Endothelial cell of umbilical vein (primary cell): Measurements from ENCODE around the gene FRS2. TPM values are rescaled to one million over a fixed set of nuclear protein-coding genes. Genes with fewer than 3 reads are reported as not detected.

Source experiments
- BruUV-seq: library from RNA; stranded (reverse); fragments of 400-500 nt; replicated peaks from 2 replicates; lab custom pipeline; 2021; lab: Mats Ljungman, UMichigan
- CTCF ChIA-PET: fragments of 300-600, 350-600 bp; sonication (Branson Sonifier 250); formaldehyde crosslinking; loops from one replicate; lab custom pipeline; 2021; ENCODE audit warnings: antibody characterized with exemption, inconsistent platforms; lab: Charles Lee
- POLR2A ChIA-PET: fragments of 300-600, 350-600 bp; sonication (Branson Sonifier 250); formaldehyde crosslinking; loops from one replicate; lab custom pipeline; 2021; ENCODE audit warnings: antibody characterized with exemption, inconsistent platforms; lab: Charles Lee
- DNase-seq: peaks from one replicate; pipeline ENCODE4 v3.0.0-alpha.2; 2011; ENCODE audit warnings: low read depth, low spot score
- FAIRE-seq: peaks from 2 replicates; lab custom pipeline; 2011; peaks lifted over from hg19 to GRCh38; lab: Jason Lieb, UNC
- H2AFZ ChIP-seq: 2 replicates; pipeline ENCODE4 v1.6.0; 2012; ENCODE audit warnings: low read depth, low read length, control low read depth, inconsistent platforms
- H3K27ac ChIP-seq: 2 replicates; pipeline ENCODE4 v1.5.1; 2011; ENCODE audit warnings: low read depth, mild to moderate bottlenecking, control low read depth, low read length, moderate library complexity; ENCODE audit not compliant: insufficient read depth
- H3K27me3 ChIP-seq, 2 experiments: 2 replicates each; pipeline versions ENCODE4 v1.6.0 to v1.6.1; 2011; ENCODE audit warnings: low read length in 2 of 2, mixed read lengths in 1 of 2; ENCODE audit not compliant: control insufficient read depth in 2 of 2, insufficient read depth in 2 of 2
- H3K36me3 ChIP-seq, 2 experiments: 2 replicates in 1 of 2; 3 replicates in 1 of 2; pipeline ENCODE4 v1.5.1; 2011; ENCODE audit warnings: low read length in 2 of 2, mild to moderate bottlenecking in 1 of 2, moderate library complexity in 1 of 2; ENCODE audit not compliant: control insufficient read depth in 2 of 2, insufficient read depth in 2 of 2; ENCODE audit errors: extremely low read depth in 1 of 2
- H3K4me1 ChIP-seq: 3 replicates; pipeline ENCODE4 v1.5.1; 2011; ENCODE audit warnings: mild to moderate bottlenecking, low read length; ENCODE audit not compliant: control insufficient read depth, insufficient read depth; ENCODE audit errors: extremely low read depth
- H3K4me2 ChIP-seq: 2 replicates; pipeline ENCODE4 v1.6.1; 2011; ENCODE audit warnings: low read length, control low read depth, mixed read lengths; ENCODE audit not compliant: insufficient read depth
- H3K4me3 ChIP-seq, 3 experiments: fragments of 200-600 bp in 1 of 3; sonication (generic), shearing (Covaris generic) in 1 of 3; replicated peaks in 1 of 3; 2 replicates each; pipeline ENCODE4 v1.5.1; 2011 to 2016; ENCODE audit warnings: control low read depth in 3 of 3, low read length in 3 of 3, mild to moderate bottlenecking in 2 of 3, inconsistent platforms in 1 of 3, low read depth in 1 of 3, moderate library complexity in 1 of 3; ENCODE audit not compliant: insufficient read depth in 1 of 3
- H3K79me2 ChIP-seq: 2 replicates; pipeline ENCODE4 v1.6.0; 2012; ENCODE audit warnings: low read length, inconsistent platforms; ENCODE audit not compliant: control insufficient read depth, insufficient read depth
- H3K9ac ChIP-seq: replicated peaks from 2 replicates; pipeline ENCODE3; 2011; ENCODE audit warnings: low read length, control low read depth; ENCODE audit not compliant: insufficient read depth; ENCODE audit errors: extremely low read depth
- H3K9me1 ChIP-seq: replicated peaks from 3 replicates; pipeline ENCODE4 v1.6.0; 2011; ENCODE audit warnings: mild to moderate bottlenecking, low read length; ENCODE audit not compliant: control insufficient read depth, insufficient read depth; ENCODE audit errors: extremely low read depth
- H3K9me3 ChIP-seq: replicated peaks from 2 replicates; pipeline ENCODE4 v1.5.1; 2012; ENCODE audit warnings: low read length, inconsistent platforms; ENCODE audit not compliant: control insufficient read depth, insufficient read depth
- H4K20me1 ChIP-seq: replicated peaks from 2 replicates; pipeline ENCODE3; 2011; ENCODE audit warnings: mild to moderate bottlenecking, low read length; ENCODE audit not compliant: control insufficient read depth, insufficient read depth; ENCODE audit errors: extremely low read depth
- CTCF ChIP-seq, 2 donors: IDR thresholded peaks; 1 replicate in 1 of 2; 2 replicates in 1 of 2; pipeline ENCODE4 v1.5.1; 2011; ENCODE audit warnings: low read length in 2 of 2, mild to moderate bottlenecking in 2 of 2, moderate library complexity in 2 of 2, control low read depth in 1 of 2, inconsistent platforms in 1 of 2, low read depth in 1 of 2; ENCODE audit not compliant: insufficient read depth in 1 of 2; ENCODE audit errors: extremely low read depth in 1 of 2
- EZH2 ChIP-seq: IDR thresholded peaks from 2 replicates; pipeline ENCODE4 v1.6.1; 2012; ENCODE audit warnings: borderline replicate concordance, low read depth, mild to moderate bottlenecking, moderate library complexity, low read length, inconsistent platforms; ENCODE audit not compliant: severe bottlenecking
- FOS ChIP-seq: IDR thresholded peaks from 2 replicates; pipeline ENCODE4 v1.6.1; 2011; ENCODE audit warnings: mild to moderate bottlenecking, low read length, moderate library complexity, borderline replicate concordance; ENCODE audit not compliant: insufficient read depth
- GATA2 ChIP-seq: IDR thresholded peaks from 2 replicates; pipeline ENCODE4 v1.7.0; 2011; ENCODE audit warnings: low read depth, mild to moderate bottlenecking, moderate library complexity, mixed read lengths, low read length; ENCODE audit not compliant: insufficient read length, insufficient read depth
- JUN ChIP-seq: IDR thresholded peaks from 2 replicates; pipeline ENCODE4 v1.6.1; 2011; ENCODE audit warnings: borderline replicate concordance, low read depth; ENCODE audit not compliant: insufficient read length, insufficient read depth
- MYC ChIP-seq: IDR thresholded peaks from one replicate; pipeline ENCODE4 v1.6.1; 2011; ENCODE audit warnings: mild to moderate bottlenecking, low read depth, low read length
- POLR2A ChIP-seq: IDR thresholded peaks from 2 replicates; pipeline ENCODE4 v1.6.1; 2012; ENCODE audit warnings: low read depth, mild to moderate bottlenecking, control low read depth, low read length
- POLR2AphosphoS5 ChIP-seq: IDR thresholded peaks from 2 replicates; pipeline ENCODE4 v1.6.1; 2012; ENCODE audit warnings: low read depth, mild to moderate bottlenecking, control low read depth, low read length, moderate library complexity; ENCODE audit not compliant: insufficient read depth
- dilution Hi-C: fragments of 300-500 bp; cut with MboI; formaldehyde crosslinking; loops from one replicate; pipeline ENCODE4 v1.15.0; 2019; ENCODE audit warnings: low sequenced_read_pairs; ENCODE audit not compliant: extremely low pct_ligation_motif_present
- intact Hi-C: fragments of 100-400 bp; cut with micrococcal nuclease; formaldehyde crosslinking; loops from one replicate; pipeline ENCODE4 v1.10.0; 2022
- polyA plus RNA-seq, 4 experiments: library from polyadenylated mRNA; depleted of rRNA in 3 of 4; stranded (reverse) in 3 of 4; unstranded in 1 of 4; fragments of >200 nt; gene quantifications; 2 replicates each; pipeline versions ENCODE4 v1.2.1 to v1.2.3, GENCODE V29; 2011 to 2012; ENCODE audit warnings: missing spikeins in 1 of 4
- total RNA-seq: library from RNA; stranded (reverse); gene quantifications from 2 replicates; pipeline ENCODE4 v1.2.3, GENCODE V29; 2021
- TF ChIP-seq, protein P1 (sequence below): IDR thresholded peaks from 2 replicates; pipeline ENCODE4 v1.6.1; 2011; ENCODE audit not compliant: insufficient read depth, insufficient read length

Gene FRS2
- total and polyA plus RNA-seq, 2 donors (not counting 3 experiments of a cell fraction or from before 2014, with no cell fraction given), result 6.3 to 15.5 TPM

DNA sequence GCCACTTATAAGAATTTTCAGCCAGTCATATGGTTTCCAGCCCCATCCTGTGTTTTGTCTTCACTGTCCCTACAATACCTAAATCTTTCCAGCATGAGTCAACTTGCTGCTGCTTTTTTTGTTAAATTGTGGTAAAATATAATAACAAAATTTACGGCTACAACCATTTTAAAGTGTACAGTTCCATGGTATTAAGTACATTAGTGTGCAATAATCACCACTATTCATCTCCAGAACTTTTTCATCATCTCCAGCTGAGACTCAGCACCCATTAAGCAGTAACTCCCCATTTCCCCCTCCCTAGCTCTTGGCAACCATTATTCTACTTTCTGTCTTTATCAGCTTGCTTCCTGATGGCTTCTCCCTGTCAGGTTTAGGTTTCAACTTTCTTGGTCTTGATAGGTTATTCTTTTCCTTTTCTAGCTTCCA, 39.1 kb downstream of the FRS2 start:
- TF ChIP-seq EZH2 (no peak), FOS (peak; percentile 5), GATA2 (no peak), POLR2A (no peak)
- TF ChIP-seq, protein P1, sequence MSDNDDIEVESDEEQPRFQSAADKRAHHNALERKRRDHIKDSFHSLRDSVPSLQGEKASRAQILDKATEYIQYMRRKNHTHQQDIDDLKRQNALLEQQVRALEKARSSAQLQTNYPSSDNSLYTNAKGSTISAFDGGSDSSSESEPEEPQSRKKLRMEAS, result no peak
- ChIA-PET POLR2A (no interaction called here), CTCF (interaction anchor here (1.1 kb wide), 1 partner anchor 61 kb away, joined by 3 read pairs; no protein-coding TSS in a partner anchor)
- FAIRE-seq (no peak), DNase-seq (peak; percentile 22)
- BruUV-seq, result no TSS peak
- H4K20me1 ChIP-seq, result peaks cover 16% of the 10 kb centered on the region
- H3K9me3 ChIP-seq, result no peaks in the 10 kb centered on the region
- no peak overlapping the region for H3K4me2 ChIP-seq
- H2AFZ ChIP-seq, result no peak overlapping the region
- no peaks in the 10 kb centered on the region for H3K27me3 ChIP-seq
- H3K4me3 ChIP-seq, result no peak overlapping the region
- H3K9ac ChIP-seq, result no peak overlapping the region
- dilution Hi-C loops (no loop called here), intact Hi-C loops (no loop called here)
- H3K79me2 ChIP-seq, result peaks cover 71% of the 10 kb centered on the region
- no peaks in the 10 kb centered on the region for H3K9me1 ChIP-seq
- no peaks in the 10 kb centered on the region for H3K36me3 ChIP-seq
- peaks cover 9% of the 10 kb centered on the region for H3K4me1 ChIP-seq
- H3K27ac ChIP-seq, result no peak overlapping the region

GRCh38 chr12:69509904-69510827, 40.0 kb downstream of the FRS2 start:
- no peaks in the 10 kb centered on the region for H3K9me1 ChIP-seq
- H3K9me3 ChIP-seq, result no peaks in the 10 kb centered on the region
- intact Hi-C loops (no loop called here), dilution Hi-C loops (no loop called here)
- TF ChIP-seq POLR2AphosphoS5, result no peak
- no peak for TF ChIP-seq MYC
- no peak for TF ChIP-seq GATA2
- no peak for TF ChIP-seq FOS
- no peak for TF ChIP-seq JUN
- TF ChIP-seq, protein P1, result no peak
- no peak for TF ChIP-seq CTCF (IDR thresholded peaks at IDR 0.05; ENCODE audit: extremely low read depth in 1 of 2, insufficient read depth in 1 of 2, low read depth in 1 of 2, low read length in 2 of 2)
- no peak for TF ChIP-seq EZH2
- no peak for TF ChIP-seq POLR2A
- BruUV-seq, result no TSS peak
- H4K20me1 ChIP-seq, result peaks cover 21% of the 10 kb centered on the region
- ChIA-PET CTCF (interaction anchor here (1.1 kb wide), 1 partner anchor 61 kb away, joined by 3 read pairs; no protein-coding TSS in a partner anchor), POLR2A (no interaction called here)
- H3K79me2 ChIP-seq, result peaks cover 72% of the 10 kb centered on the region
- no peak for FAIRE-seq
- no peak overlapping the region for H2AFZ ChIP-seq
- H3K4me2 ChIP-seq, result no peak overlapping the region
- H3K4me1 ChIP-seq, result peaks cover 9% of the 10 kb centered on the region
- H3K9ac ChIP-seq, result no peak overlapping the region
- no peak for DNase-seq
- no peak overlapping the region for H3K4me3 ChIP-seq
- H3K27ac ChIP-seq, result no peak overlapping the region
- H3K27me3 ChIP-seq, result no peaks in the 10 kb centered on the region
- no peaks in the 10 kb centered on the region for H3K36me3 ChIP-seq
